DMS53 treated with DMSO at 0.1 percent for 48 hours (cell line): ENCODE measurements around the gene SRSF3.
"Not testable (repeated sequence)": the region's sequence is repeated elsewhere in the genome, so short reads cannot be mapped to it uniquely, and the experiment has no call there.

Experiments used
- DNase-seq: peaks from one replicate; lab custom pipeline; 2025; ENCODE audit not compliant: unreplicated experiment; lab: John Stamatoyannopoulos, UW

SRSF3 gene

GRCh38 chr6:36574679-36575078 is 19.5 kb upstream of the SRSF3 start:
- DNase-seq = no peak

GRCh38 chr6:36576578-36576977 is 17.6 kb upstream of the SRSF3 start:
- no peak for DNase-seq

- DNase-seq = no peak
These were observed 16.9 kb upstream of the SRSF3 start for GRCh38 chr6:36577301-36577700.

GRCh38 chr6:36578030-36578429 is 16.1 kb upstream of the SRSF3 start:
- no peak for DNase-seq

- no peak for DNase-seq
These were observed 15.7 kb upstream of the SRSF3 start for GRCh38 chr6:36578431-36578830.

- DNase-seq = no peak
These were observed 14.0 kb upstream of the SRSF3 start for GRCh38 chr6:36580184-36580526.

GRCh38 chr6:36581716-36582115 is 12.4 kb upstream of the SRSF3 start:
- no peak for DNase-seq

- no peak for DNase-seq
These were observed 7.6 kb upstream of the SRSF3 start for GRCh38 chr6:36586606-36587005.

- DNase-seq = not testable (repeated sequence)
These were observed 5.1 kb upstream of the SRSF3 start for GRCh38 chr6:36589025-36589400.

GRCh38 chr6:36590237-36590636 is 3.9 kb upstream of the SRSF3 start:
- DNase-seq = no peak

GRCh38 chr6:36592221-36592655 is 1.9 kb upstream of the SRSF3 start:
- DNase-seq = no peak

- DNase-seq = peak; percentile 83
These were observed 563 bp upstream of the SRSF3 start for GRCh38 chr6:36593569-36594028.

- no peak for DNase-seq
These were observed 868 bp downstream of the SRSF3 start for GRCh38 chr6:36594816-36595643.

- DNase-seq = no peak
These were observed 2.2 kb downstream of the SRSF3 start for GRCh38 chr6:36596356-36596755.

GRCh38 chr6:36597775-36598174 is 3.6 kb downstream of the SRSF3 start:
- DNase-seq = no peak

- no peak for DNase-seq
These were observed 4.2 kb downstream of the SRSF3 start for GRCh38 chr6:36598326-36598725.

GRCh38 chr6:36598739-36599318 is 4.7 kb downstream of the SRSF3 start:
- no peak for DNase-seq

GRCh38 chr6:36599791-36600209 is 5.6 kb downstream of the SRSF3 start:
- DNase-seq = no peak

GRCh38 chr6:36600564-36601146 is 6.5 kb downstream of the SRSF3 start:
- DNase-seq = no peak

- not testable (repeated sequence) for DNase-seq
These were observed 7.7 kb downstream of the SRSF3 start for GRCh38 chr6:36601818-36602217.

GRCh38 chr6:36603222-36604089 is 9.3 kb downstream of the SRSF3 start:
- no peak for DNase-seq
